DOHH2 (cell line): ENCODE data around the gene COL1A2.

Source experiments
- EZH2phosphoT487 ChIP-seq: fragments of 200-600 bp; sonication (generic); IDR thresholded peaks from 2 replicates; pipeline ENCODE4 v1.6.1; 2017; ENCODE audit warnings: borderline replicate concordance, mild to moderate bottlenecking, antibody characterized with exemption, low read length, moderate library complexity, mixed read lengths
- TF ChIP-seq, protein P1 (sequence below): fragments of 200-600 bp; sonication (generic); IDR thresholded peaks from one replicate; pipeline ENCODE4 v1.5.1; 2014; ENCODE audit warnings: antibody characterized with exemption, mild to moderate bottlenecking, low read depth, low read length; ENCODE audit not compliant: poor library complexity, severe bottlenecking

DNA sequence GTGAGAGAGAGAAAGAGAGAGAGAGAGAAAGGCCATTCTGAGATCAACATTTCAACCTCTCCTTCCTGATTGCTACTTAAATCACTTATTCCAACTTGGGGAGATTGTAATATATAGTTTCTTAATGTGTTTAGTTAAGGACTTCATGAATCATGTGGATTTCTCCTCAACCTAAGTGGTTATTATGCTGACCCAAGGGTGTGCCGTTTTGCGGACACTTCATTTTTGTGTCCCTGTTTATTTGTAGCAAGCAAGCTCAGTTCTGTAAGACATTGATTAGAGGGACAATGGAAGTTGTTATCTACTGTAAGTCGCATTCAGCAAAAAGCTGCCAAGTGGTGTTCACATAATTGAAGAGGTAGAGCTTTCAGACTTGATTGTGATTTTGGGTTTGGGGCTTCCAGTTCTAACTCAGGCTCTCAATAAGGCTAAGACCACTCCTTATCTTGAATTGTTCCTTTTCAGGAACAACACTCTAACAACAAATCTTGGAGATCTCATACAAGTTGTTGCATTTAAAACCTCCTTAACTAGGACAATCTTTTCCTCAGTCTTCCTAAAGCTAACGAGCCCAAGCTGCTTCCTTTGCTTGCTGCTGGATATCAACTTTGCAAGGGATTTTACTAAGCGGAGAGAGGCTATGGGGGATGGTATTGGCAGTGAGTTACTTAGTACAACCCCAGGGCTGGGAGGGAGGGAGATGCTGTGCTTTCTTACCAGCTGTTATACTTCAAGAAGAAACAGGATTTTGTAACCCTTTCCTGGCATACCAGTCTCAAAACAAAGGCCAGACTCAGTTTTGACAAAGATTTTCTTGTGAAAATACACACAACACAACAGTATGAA, 19.8 kb upstream of the COL1A2 start:
- TF ChIP-seq, protein P1, sequence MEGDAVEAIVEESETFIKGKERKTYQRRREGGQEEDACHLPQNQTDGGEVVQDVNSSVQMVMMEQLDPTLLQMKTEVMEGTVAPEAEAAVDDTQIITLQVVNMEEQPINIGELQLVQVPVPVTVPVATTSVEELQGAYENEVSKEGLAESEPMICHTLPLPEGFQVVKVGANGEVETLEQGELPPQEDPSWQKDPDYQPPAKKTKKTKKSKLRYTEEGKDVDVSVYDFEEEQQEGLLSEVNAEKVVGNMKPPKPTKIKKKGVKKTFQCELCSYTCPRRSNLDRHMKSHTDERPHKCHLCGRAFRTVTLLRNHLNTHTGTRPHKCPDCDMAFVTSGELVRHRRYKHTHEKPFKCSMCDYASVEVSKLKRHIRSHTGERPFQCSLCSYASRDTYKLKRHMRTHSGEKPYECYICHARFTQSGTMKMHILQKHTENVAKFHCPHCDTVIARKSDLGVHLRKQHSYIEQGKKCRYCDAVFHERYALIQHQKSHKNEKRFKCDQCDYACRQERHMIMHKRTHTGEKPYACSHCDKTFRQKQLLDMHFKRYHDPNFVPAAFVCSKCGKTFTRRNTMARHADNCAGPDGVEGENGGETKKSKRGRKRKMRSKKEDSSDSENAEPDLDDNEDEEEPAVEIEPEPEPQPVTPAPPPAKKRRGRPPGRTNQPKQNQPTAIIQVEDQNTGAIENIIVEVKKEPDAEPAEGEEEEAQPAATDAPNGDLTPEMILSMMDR: no peak
- no peak for TF ChIP-seq EZH2phosphoT487
